ENCODE measurements around the gene FIZ1. TPM values are rescaled to one million over a fixed set of nuclear protein-coding genes. Genes with fewer than 3 reads are reported as not detected.

Gene FIZ1
- total and polyA plus RNA-seq, 2 donors from 2014 or later: 11.9 to 17.9 TPM

DNA sequence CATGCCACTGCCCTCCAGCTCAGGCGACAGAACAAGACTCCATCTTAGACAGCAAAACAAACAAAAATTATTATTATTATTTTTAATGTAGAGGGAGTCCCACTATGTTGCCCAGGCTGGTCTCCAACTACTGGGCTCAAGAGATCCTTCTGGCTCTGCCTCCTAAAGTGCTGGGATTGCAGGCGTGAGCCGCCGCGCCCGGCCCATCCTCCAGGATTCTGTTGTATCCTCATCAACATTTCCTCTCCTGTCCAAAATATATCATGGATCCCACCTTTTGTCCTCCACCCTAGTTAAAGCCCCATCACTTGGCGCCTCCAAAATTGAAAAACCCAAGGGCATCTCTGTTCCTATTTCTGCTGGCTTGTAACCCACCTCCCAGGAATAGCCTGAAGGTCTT is 23.8 kb upstream of the FIZ1 start:
- Histone ChIP-seq H3K4me3 (ENCODE audit: low read length in 3 of 3) (no peak overlapping the region), H3K27ac (ENCODE audit: low read depth in 2 of 2, low read length in 2 of 2) (no peak overlapping the region), H3K36me3 (ENCODE audit: control insufficient read depth in 2 of 3, insufficient read depth in 3 of 3, low read length in 3 of 3) (peaks cover 0 to 6% (median 0%) of the 10 kb centered on the region in 3 donors), H3K4me1 (ENCODE audit: control insufficient read depth in 2 of 3, insufficient read depth in 2 of 3, low read depth in 1 of 3, low read length in 3 of 3) (peaks cover 2 to 6% (median 5%) of the 10 kb centered on the region in 3 donors), H3K9me3 (ENCODE audit: control insufficient read depth in 2 of 3, insufficient read depth in 1 of 3, low read length in 3 of 3) (no peaks in the 10 kb centered on the region), H3K9ac (ENCODE audit: low read length in 3 of 3) (no peak overlapping the region), H3K27me3 (ENCODE audit: control insufficient read depth, insufficient read depth, low read length) (no peaks in the 10 kb centered on the region)
- no peak for DNase-seq
- TF ChIP-seq, protein P1, sequence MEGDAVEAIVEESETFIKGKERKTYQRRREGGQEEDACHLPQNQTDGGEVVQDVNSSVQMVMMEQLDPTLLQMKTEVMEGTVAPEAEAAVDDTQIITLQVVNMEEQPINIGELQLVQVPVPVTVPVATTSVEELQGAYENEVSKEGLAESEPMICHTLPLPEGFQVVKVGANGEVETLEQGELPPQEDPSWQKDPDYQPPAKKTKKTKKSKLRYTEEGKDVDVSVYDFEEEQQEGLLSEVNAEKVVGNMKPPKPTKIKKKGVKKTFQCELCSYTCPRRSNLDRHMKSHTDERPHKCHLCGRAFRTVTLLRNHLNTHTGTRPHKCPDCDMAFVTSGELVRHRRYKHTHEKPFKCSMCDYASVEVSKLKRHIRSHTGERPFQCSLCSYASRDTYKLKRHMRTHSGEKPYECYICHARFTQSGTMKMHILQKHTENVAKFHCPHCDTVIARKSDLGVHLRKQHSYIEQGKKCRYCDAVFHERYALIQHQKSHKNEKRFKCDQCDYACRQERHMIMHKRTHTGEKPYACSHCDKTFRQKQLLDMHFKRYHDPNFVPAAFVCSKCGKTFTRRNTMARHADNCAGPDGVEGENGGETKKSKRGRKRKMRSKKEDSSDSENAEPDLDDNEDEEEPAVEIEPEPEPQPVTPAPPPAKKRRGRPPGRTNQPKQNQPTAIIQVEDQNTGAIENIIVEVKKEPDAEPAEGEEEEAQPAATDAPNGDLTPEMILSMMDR (IDR thresholded peaks at IDR 0.05; ENCODE audit: borderline replicate concordance, extremely low read depth, insufficient read depth): no peak
- no peak for FAIRE-seq
- intact Hi-C loops (cut with DNase I): no loop called here

DNA sequence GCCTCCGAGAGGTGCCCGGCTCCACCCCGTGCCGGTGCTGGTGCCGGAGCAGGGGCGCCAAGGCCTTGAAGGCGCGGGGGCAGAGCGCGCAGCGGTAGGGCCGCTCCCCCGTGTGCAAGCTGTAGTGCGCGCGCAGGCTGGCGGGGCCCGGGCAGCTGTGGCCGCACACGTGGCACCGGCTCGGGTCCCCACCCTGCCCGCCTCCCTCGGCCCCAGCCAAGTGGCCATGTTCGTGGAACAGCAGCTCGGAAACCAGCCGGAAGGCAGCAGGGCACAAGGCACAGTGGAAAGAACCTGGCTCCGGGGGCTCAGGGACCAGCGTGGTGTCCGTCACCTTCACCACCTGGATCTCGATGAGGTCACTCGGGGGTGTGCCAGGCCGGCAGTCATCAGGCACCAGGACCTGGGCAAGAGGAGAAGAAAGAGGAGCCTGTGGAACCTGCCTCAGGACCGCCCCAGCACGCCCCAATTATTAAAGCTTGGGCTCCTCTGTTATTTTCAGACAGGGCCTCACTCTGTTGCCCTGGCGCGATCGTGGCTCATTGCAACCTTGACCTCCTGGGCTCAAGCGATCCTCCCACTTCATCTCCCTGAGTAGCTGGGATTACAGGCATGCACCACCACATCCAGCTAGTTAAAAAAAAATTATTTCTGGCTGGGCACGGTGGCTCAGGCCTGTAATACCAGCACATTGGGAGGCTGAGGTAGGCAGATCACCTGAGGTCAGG is 23.1 kb upstream of the FIZ1 start:
- Histone ChIP-seq H3K27ac (ENCODE audit: low read depth in 2 of 2, low read length in 2 of 2) (no peak overlapping the region), H3K4me1 (ENCODE audit: control insufficient read depth in 2 of 3, insufficient read depth in 2 of 3, low read depth in 1 of 3, low read length in 3 of 3) (peaks cover 2 to 6% (median 5%) of the 10 kb centered on the region in 3 donors), H3K9me3 (ENCODE audit: control insufficient read depth in 2 of 3, insufficient read depth in 1 of 3, low read length in 3 of 3) (no peaks in the 10 kb centered on the region), H3K4me3 (ENCODE audit: low read length in 3 of 3) (no peak overlapping the region), H3K36me3 (ENCODE audit: control insufficient read depth in 2 of 3, insufficient read depth in 3 of 3, low read length in 3 of 3) (peaks cover 0 to 6% (median 0%) of the 10 kb centered on the region in 3 donors), H3K9ac (ENCODE audit: low read length in 3 of 3) (no peak overlapping the region), H3K27me3 (ENCODE audit: control insufficient read depth, insufficient read depth, low read length) (no peaks in the 10 kb centered on the region)
- TF ChIP-seq, protein P1 (IDR thresholded peaks at IDR 0.05; ENCODE audit: borderline replicate concordance, extremely low read depth, insufficient read depth): no peak
- FAIRE-seq: no peak
- intact Hi-C loops (cut with DNase I): no loop called here
- DNase-seq: no peak

DNA sequence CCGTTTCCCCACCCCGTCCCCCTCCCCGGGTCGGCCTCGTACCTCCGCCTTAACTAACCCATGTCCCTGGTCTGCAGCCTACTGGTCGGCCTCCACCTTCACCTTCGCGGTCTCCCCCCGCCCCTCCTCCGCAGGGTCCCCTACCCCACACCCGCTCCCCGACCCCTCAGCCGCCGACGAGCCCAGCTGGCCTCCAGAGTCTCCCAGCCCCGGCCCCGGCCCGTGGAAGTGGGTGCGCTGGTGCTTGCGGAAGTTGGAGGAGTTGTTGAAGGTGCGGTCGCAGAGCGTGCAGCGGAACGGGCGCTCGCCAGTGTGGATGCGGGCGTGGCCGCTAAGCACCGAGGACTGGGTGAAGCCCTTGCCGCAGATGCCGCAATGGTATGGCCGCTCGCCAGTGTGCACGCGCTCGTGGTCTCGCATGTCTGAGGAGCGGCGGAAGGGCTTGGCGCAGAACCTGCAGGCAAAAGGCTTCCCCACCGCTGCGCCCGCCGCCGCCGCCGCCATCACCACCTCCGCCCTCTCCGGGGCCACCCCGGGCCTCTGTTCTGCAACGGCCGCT is 22.4 kb upstream of the FIZ1 start:
- DNase-seq (peak in 1 of 5 donors; percentile 71), FAIRE-seq (no peak)
- Histone ChIP-seq H3K4me3 (ENCODE audit: low read length in 3 of 3) (no peak overlapping the region), H3K27me3 (ENCODE audit: control insufficient read depth, insufficient read depth, low read length) (no peaks in the 10 kb centered on the region), H3K4me1 (ENCODE audit: control insufficient read depth in 2 of 3, insufficient read depth in 2 of 3, low read depth in 1 of 3, low read length in 3 of 3) (peaks cover 2 to 6% (median 5%) of the 10 kb centered on the region in 3 donors), H3K36me3 (ENCODE audit: control insufficient read depth in 2 of 3, insufficient read depth in 3 of 3, low read length in 3 of 3) (peaks cover 0 to 6% (median 0%) of the 10 kb centered on the region in 3 donors), H3K9me3 (ENCODE audit: control insufficient read depth in 2 of 3, insufficient read depth in 1 of 3, low read length in 3 of 3) (no peaks in the 10 kb centered on the region), H3K9ac (ENCODE audit: low read length in 3 of 3) (no peak overlapping the region), H3K27ac (ENCODE audit: low read depth in 2 of 2, low read length in 2 of 2) (no peak overlapping the region)
- intact Hi-C loops (cut with DNase I): no loop called here
- TF ChIP-seq, protein P1 (IDR thresholded peaks at IDR 0.05; ENCODE audit: borderline replicate concordance, extremely low read depth, insufficient read depth): no peak
